NCI-H187 (cell line): Measurements from ENCODE around the gene WWP2.
"Not testable (repeated sequence)": the region's sequence is repeated elsewhere in the genome, so short reads cannot be mapped to it uniquely, and the experiment has no call there.

Experiments used
- DNase-seq, 2 experiments: peaks; one replicate each; lab custom pipeline; 2025; lab: John Stamatoyannopoulos, UW

WWP2 gene

GRCh38 chr16:69831212-69832123 is 69.3 kb downstream of the WWP2 start:
- no peak for DNase-seq

- no peak for DNase-seq
Measured at GRCh38 chr16:69833357-69834282, 71.5 kb downstream of the WWP2 start.

GRCh38 chr16:69834807-69835466 is 72.8 kb downstream of the WWP2 start:
- DNase-seq: no peak

- no peak for DNase-seq
Measured at GRCh38 chr16:69836257-69836656, 74.1 kb downstream of the WWP2 start.

GRCh38 chr16:69837380-69837779 is 75.2 kb downstream of the WWP2 start:
- no peak for DNase-seq

DNA sequence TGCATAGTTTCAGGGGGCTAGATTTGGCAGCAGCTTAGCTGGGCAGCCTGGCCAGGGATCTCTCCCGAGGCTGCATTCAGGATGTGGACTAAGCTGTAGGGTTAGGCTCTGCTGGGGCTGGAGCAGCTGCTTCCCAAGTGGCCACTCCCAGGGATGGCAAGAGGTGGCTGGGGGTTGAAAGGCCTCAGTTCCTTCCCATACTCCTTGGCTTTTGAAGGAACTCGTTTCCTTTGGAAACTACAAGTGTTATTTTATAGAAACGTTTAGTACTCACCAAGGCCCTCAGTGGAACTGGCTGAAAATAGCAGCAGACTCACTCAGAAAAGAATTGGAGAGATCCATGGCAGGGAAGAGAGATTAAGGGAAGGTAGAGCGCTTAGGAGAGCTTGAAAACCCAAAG is 76.4 kb downstream of the WWP2 start:
- DNase-seq: no peak

- no peak for DNase-seq
Measured at GRCh38 chr16:69839240-69839688, 77.1 kb downstream of the WWP2 start.

DNA sequence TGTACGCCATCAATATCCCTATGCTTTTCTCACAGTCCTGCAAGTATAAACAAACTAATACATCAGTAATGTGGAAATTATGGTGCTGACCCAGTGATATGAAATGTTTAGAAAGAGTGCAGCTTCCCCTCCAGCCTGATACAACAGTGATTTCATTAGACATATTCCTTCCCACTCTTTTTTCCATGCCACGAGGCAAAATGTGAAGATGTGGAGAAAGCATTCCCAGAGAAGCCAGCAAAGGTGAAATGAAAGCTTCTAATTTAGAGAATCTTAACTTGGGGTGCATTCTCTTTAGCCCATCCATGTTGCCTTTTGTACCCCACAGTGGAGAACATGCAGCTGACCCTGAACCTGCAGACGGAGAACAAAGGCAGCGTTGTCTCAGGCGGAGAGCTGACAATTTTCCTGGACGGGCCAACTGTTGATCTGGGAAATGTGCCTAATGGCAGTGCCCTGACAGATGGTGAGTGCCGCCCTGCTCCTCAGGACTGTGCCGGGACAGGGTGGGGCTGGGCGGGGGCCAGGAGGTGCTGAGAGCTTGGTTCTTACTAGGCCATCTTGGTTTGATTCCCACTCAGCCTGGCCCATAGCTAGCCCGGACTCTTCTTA is 77.8 kb downstream of the WWP2 start:
- no peak for DNase-seq

- DNase-seq: no peak
Measured at GRCh38 chr16:69840975-69841374, 78.8 kb downstream of the WWP2 start.

DNA sequence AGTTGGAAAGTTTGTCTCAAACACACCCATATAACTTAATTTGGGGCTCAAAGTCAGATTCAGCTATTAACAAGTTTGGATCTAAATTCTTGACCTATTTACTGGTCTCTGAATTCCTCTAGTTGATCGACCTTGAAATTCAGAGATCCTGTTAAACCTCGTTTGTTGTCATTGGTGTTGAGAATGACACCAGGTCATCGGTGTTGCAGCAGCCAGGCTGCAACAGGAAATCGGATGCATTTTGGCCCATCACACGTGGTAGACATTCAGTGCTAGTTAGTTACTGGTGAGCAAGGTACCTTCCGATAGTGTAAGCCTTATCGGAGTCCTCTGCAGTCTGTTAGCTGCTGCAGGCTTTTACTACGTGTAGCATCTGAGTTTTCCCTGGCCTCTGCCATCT is 82.3 kb downstream of the WWP2 start:
- no peak for DNase-seq

DNA sequence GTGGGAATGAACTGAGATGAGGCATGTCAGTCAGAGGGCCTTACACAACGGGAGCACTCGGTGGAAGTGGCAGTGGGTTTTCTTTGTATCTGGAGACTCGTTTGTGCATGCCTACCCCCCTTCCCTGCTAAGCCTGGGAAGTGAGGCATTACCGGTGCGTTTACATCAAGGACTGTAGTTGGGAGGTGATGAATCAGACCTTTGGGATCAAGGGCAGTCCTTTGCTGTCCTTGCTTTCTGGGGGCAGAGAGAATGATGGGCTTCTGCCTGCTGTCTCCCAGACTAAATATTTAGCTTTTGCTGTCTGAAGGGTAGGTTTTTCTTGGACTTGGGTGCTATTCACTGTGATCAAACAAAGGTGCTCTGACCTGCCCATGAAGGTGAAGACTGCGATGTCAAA is 83.0 kb downstream of the WWP2 start:
- DNase-seq: no peak

- no peak for DNase-seq
Measured at GRCh38 chr16:69847643-69848042, 85.5 kb downstream of the WWP2 start.

- no peak for DNase-seq
Measured at GRCh38 chr16:69848637-69849545, 86.8 kb downstream of the WWP2 start.

- no peak for DNase-seq
Measured at GRCh38 chr16:69851491-69852240, 89.5 kb downstream of the WWP2 start.

DNA sequence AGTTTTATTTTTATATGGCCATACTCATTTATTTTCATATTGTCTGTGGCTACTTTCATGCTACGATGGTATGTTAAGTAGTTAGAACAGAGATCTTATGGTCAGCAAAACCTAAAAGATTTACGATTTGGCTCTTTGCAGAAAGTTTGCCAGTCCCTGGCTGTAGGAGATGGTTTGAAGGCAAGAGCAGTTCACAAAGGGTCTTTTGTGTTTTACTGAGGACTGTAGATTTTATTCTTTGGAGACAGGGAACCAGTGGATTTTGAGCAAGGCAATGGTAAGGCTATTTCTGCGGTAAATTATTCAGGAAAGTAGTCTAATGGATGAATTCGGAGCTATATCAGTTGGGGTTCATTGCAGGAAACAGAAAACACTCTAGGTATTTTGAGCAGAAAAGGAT is 90.7 kb downstream of the WWP2 start:
- DNase-seq: no peak

- no peak for DNase-seq
Measured at GRCh38 chr16:69853481-69853880, 91.3 kb downstream of the WWP2 start.

DNA sequence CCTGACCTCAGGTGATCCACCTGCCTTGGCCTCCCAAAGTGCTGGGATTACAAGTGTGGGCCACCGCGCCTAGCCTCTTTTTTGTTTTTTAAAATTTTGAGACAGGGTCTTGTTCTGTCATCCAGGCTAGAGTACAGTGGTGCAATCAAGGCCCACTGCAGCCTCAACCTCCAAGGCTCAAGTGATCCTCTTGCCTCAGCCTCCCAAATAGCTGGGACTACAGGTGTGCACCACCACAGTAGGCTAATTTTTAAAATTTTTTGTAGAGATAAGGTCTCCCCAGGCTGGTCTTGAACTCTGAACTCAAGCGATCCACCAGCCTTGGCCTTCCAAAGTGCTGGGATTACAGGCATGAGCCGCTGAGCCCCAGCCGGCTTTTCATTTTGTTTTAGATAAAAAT is 92.6 kb downstream of the WWP2 start:
- DNase-seq: not testable (repeated sequence)

GRCh38 chr16:69855592-69855991 is 93.5 kb downstream of the WWP2 start:
- no peak for DNase-seq

DNA sequence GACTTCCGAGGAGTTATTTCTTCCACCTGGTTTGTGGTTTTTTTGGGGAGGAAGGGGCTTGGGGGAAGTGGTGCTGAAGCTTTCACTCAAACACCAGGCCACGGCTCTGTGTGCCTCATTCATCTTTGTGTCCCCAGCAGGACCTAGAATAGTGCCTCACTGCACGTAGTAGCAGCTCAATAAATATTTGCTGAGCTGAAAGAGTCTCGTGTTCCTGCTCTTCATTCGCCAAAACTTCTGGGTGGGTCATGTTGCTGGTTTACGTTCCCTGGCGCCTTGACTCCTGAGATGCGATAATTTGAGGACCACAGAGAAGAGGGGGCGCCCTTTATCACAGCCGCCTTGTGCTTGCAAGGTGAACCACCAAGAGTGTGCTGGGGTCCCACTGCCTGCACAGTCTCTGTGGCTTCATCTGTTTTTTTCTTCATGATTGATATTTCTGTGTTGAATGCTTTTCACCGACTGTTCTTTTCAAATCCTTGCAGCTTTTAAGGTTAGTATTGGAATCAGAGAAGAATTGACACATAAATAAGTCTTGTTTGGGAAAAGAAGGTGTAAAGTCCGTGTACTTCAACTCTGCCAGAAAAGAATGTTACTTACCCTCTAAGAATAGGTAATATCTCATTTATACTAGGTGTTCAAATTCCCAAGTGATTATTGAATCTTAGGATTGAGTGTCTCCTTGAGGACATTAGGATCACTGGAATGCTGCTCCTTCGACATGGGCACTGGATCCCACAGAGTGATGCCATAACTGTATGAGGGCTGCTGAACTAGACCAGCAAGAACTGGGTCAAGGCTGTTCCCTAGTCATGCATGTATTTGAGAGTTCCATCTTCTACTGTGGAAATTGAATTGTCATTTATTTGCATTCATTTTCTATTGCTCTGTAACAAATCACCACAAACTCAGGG is 96.3 kb downstream of the WWP2 start:
- DNase-seq: no peak
